ENCODE data around the gene CFAP57.

DNA sequence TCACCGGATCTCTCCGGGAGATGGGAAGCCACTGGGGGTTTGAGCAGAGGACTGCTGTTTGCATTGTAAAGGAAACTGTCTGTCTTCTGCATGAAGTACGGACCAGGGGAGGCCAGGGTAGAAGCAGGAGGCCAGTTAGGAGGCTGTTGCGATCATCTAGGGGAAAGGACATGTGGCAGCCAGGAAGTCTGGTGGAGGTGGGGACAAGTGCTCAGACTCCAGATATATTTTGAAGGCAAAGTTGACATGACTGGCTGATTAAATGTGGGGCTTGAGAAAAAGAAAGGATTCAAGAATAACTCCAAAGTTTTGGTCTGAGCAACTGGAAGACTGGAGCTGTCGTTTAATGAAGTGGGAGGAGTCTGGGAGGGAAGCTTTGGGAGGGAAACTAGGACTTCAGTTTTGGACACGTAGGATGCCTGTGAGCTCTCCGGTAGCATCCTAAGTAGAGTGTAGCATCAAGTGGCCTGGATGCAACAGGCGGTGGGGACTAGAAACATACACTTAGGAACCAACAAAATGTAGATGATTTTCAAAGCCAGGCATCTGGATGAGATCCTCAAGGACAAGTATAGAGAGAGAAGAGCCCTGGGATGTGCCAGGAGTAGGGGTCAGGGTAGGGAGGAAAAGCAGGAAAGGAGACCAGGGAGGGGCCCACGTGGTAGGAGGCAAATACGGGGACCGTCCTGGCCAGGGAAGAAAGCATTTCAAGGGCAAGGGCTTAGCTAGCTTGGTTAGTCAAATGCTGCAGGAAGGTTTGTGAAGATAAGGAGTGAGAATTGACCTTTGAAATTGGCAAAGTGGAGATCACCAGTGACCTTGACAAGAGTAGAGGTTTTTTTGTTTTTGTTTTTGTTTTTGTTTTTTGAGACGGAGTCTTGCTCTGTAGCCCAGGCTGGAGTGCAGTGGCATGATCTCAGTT, 116.9 kb downstream of the CFAP57 start:
- TF ChIP-seq CTCF (IDR thresholded peaks at IDR 0.05; ENCODE audit: insufficient read depth, low read length, poor library complexity, severe bottlenecking) (no peak), EZH2phosphoT487 (conservative IDR thresholded peaks at IDR 0.05; ENCODE audit: low read length) (no peak)
